GM23338 (cell line): ENCODE measurements around the gene CLEC4G. TPM values are rescaled to one million over a fixed set of nuclear protein-coding genes. Genes with fewer than 3 reads are reported as not detected.

ENCODE experiments used
- ATAC-seq: fragments of 200-7000 bp; cut with Tn5 transposase; 3 replicates; pipeline ENCODE4 v1.9.1; 2020
- DNase-seq: peaks from one replicate; pipeline ENCODE4 v3.0.0-alpha.2; 2015; ENCODE audit warnings: low spot score
- H2AFZ ChIP-seq: fragments of 200-600 bp; sonication (generic); 2 replicates; pipeline ENCODE4 v1.8.0; 2016; ENCODE audit warnings: antibody characterized with exemption, mild to moderate bottlenecking, moderate library complexity
- H3F3A ChIP-seq: fragments of 200-600 bp; sonication (generic); replicated peaks from 2 replicates; pipeline ENCODE4 v1.8.0; 2017; ENCODE audit warnings: antibody characterized with exemption, mixed run types, low read depth
- H3K27ac ChIP-seq: fragments of 200-600 bp; sonication (generic); 2 replicates; pipeline ENCODE4 v1.6.1; 2016; ENCODE audit warnings: low read depth
- H3K27me3 ChIP-seq: fragments of 200-600 bp; sonication (generic); 2 replicates; pipeline ENCODE4 v1.8.0; 2016; ENCODE audit warnings: mild to moderate bottlenecking, mixed run types, moderate library complexity; ENCODE audit not compliant: insufficient read depth
- H3K36me3 ChIP-seq: fragments of 200-600 bp; sonication (generic); 2 replicates; pipeline ENCODE4 v1.8.0; 2016; ENCODE audit warnings: mild to moderate bottlenecking; ENCODE audit not compliant: insufficient read depth
- H3K4me1 ChIP-seq: fragments of 200-600 bp; sonication (generic); 2 replicates; pipeline ENCODE4 v1.8.0; 2016; ENCODE audit warnings: mild to moderate bottlenecking, moderate library complexity; ENCODE audit not compliant: insufficient read depth
- H3K4me2 ChIP-seq: fragments of 200-600 bp; sonication (generic); 2 replicates; pipeline ENCODE4 v1.7.1; 2017; ENCODE audit warnings: mixed run types
- H3K4me3 ChIP-seq: fragments of 200-600 bp; sonication (generic); 2 replicates; pipeline ENCODE4 v1.6.1; 2016; ENCODE audit warnings: mixed run types
- H3K79me2 ChIP-seq: fragments of 200-600 bp; sonication (generic); replicated peaks from 2 replicates; pipeline ENCODE4 v1.8.0; 2017; ENCODE audit warnings: mild to moderate bottlenecking; ENCODE audit not compliant: insufficient read depth
- H3K9me2 ChIP-seq: fragments of 200-600 bp; sonication (generic); 2 replicates; pipeline ENCODE4 v1.8.0; 2017; ENCODE audit not compliant: insufficient read depth
- H4K20me1 ChIP-seq: fragments of 200-600 bp; sonication (generic); replicated peaks from 2 replicates; pipeline ENCODE4 v1.8.0; 2017; ENCODE audit warnings: mild to moderate bottlenecking; ENCODE audit not compliant: insufficient read depth
- H3K27ac Mint-ChIP-seq: 2 replicates; pipeline ENCODE4 v1.8.0; 2020; ENCODE audit warnings: inconsistent platforms, mild to moderate bottlenecking, moderate library complexity, mixed read lengths
- H3K27me3 Mint-ChIP-seq: 3 replicates; pipeline ENCODE4 v1.8.0; 2022; ENCODE audit warnings: low read depth, mild to moderate bottlenecking, moderate library complexity, mixed read lengths, inconsistent platforms; ENCODE audit not compliant: insufficient read depth, poor library complexity
- H3K36me3 Mint-ChIP-seq: 3 replicates; pipeline ENCODE4 v1.8.0; 2021; ENCODE audit warnings: low read depth, mild to moderate bottlenecking, inconsistent platforms, moderate library complexity, mixed read lengths
- H3K4me1 Mint-ChIP-seq: 3 replicates; pipeline ENCODE4 v1.8.0; 2020; ENCODE audit warnings: mild to moderate bottlenecking, inconsistent platforms, mixed read lengths
- H3K4me3 Mint-ChIP-seq: 3 replicates; pipeline ENCODE4 v1.8.0; 2021; ENCODE audit warnings: moderate library complexity, mild to moderate bottlenecking, inconsistent platforms, mixed read lengths
- H3K9me3 Mint-ChIP-seq: 3 replicates; pipeline ENCODE4 v1.8.0; 2020; ENCODE audit warnings: moderate library complexity, mild to moderate bottlenecking, inconsistent platforms, mixed read lengths
- CTCF ChIP-seq, 2 experiments: fragments of 200-600 bp in 1 of 2; sonication (generic) in 1 of 2; conservative IDR thresholded peaks; 2 replicates each; pipeline versions ENCODE4 v1.5.1 to v1.6.1; 2016 to 2017; ENCODE audit warnings: antibody characterized with exemption in 2 of 2, low read depth in 2 of 2, mild to moderate bottlenecking in 2 of 2, moderate library complexity in 1 of 2
- EZH2 ChIP-seq: fragments of 200-600 bp; sonication (generic); IDR thresholded peaks from one replicate; pipeline ENCODE4 v1.8.0; 2017; ENCODE audit warnings: antibody characterized with exemption, mild to moderate bottlenecking, low read depth; ENCODE audit not compliant: unreplicated experiment
- ZNF114 ChIP-seq: fragments of 250-450 bp; sonication (Bioruptor Pico); IDR thresholded peaks from 2 replicates; pipeline ENCODE4 v1.5.0; 2020; ENCODE audit warnings: mild to moderate bottlenecking, moderate library complexity
- polyA plus RNA-seq: library from polyadenylated mRNA; unstranded; fragments of >200 nt; fragmentation: Nextera tagmentation; extraction: Ambion mirVana; gene quantifications from 2 replicates; pipeline ENCODE4 v1.2.1, GENCODE V29; 2016
- total RNA-seq: library from RNA; depleted of rRNA; stranded (reverse); fragments of >200 nt; shearing (Covaris generic); gene quantifications from 2 replicates; pipeline ENCODE4 v1.2.3, GENCODE V29; 2014
- TF ChIP-seq, protein P1 (sequence below): fragments of 250-450 bp; sonication (Bioruptor Pico); IDR thresholded peaks from 2 replicates; pipeline ENCODE4 v1.5.0; 2020; ENCODE audit warnings: mild to moderate bottlenecking, moderate library complexity

Gene CLEC4G
- total and polyA plus RNA-seq, 2 experiments from 2014 or later: 0.52 to 0.65 TPM

- Histone ChIP-seq H3K4me2 (peak overlapping the region; percentile 85), H3K27me3 (peaks cover 56% of the 10 kb centered on the region), H3K4me3 (peak overlapping the region; percentile 66), H4K20me1 (no peaks in the 10 kb centered on the region), H2AFZ (peak overlapping the region; percentile 94), H3K79me2 (no peaks in the 10 kb centered on the region), H3K27ac (no peak overlapping the region), H3K4me1 (peaks cover 5% of the 10 kb centered on the region; the same call in 1 of the 2 replicates), H3K36me3 (no peaks in the 10 kb centered on the region), H3F3A (no peaks in the 10 kb centered on the region), H3K9me2 (no peaks in the 10 kb centered on the region)
- H3K36me3 Mint-ChIP-seq: no peaks in the 10 kb centered on the region
- H3K27ac Mint-ChIP-seq: no peak overlapping the region
- TF ChIP-seq ZNF114 (CRISPR knock-in tag) (no peak), EZH2 (peak; percentile 16), CTCF (conservative IDR thresholded peaks at IDR 0.05; ENCODE audit: low read depth in 2 of 2) (no peak)
- TF ChIP-seq, protein P1, sequence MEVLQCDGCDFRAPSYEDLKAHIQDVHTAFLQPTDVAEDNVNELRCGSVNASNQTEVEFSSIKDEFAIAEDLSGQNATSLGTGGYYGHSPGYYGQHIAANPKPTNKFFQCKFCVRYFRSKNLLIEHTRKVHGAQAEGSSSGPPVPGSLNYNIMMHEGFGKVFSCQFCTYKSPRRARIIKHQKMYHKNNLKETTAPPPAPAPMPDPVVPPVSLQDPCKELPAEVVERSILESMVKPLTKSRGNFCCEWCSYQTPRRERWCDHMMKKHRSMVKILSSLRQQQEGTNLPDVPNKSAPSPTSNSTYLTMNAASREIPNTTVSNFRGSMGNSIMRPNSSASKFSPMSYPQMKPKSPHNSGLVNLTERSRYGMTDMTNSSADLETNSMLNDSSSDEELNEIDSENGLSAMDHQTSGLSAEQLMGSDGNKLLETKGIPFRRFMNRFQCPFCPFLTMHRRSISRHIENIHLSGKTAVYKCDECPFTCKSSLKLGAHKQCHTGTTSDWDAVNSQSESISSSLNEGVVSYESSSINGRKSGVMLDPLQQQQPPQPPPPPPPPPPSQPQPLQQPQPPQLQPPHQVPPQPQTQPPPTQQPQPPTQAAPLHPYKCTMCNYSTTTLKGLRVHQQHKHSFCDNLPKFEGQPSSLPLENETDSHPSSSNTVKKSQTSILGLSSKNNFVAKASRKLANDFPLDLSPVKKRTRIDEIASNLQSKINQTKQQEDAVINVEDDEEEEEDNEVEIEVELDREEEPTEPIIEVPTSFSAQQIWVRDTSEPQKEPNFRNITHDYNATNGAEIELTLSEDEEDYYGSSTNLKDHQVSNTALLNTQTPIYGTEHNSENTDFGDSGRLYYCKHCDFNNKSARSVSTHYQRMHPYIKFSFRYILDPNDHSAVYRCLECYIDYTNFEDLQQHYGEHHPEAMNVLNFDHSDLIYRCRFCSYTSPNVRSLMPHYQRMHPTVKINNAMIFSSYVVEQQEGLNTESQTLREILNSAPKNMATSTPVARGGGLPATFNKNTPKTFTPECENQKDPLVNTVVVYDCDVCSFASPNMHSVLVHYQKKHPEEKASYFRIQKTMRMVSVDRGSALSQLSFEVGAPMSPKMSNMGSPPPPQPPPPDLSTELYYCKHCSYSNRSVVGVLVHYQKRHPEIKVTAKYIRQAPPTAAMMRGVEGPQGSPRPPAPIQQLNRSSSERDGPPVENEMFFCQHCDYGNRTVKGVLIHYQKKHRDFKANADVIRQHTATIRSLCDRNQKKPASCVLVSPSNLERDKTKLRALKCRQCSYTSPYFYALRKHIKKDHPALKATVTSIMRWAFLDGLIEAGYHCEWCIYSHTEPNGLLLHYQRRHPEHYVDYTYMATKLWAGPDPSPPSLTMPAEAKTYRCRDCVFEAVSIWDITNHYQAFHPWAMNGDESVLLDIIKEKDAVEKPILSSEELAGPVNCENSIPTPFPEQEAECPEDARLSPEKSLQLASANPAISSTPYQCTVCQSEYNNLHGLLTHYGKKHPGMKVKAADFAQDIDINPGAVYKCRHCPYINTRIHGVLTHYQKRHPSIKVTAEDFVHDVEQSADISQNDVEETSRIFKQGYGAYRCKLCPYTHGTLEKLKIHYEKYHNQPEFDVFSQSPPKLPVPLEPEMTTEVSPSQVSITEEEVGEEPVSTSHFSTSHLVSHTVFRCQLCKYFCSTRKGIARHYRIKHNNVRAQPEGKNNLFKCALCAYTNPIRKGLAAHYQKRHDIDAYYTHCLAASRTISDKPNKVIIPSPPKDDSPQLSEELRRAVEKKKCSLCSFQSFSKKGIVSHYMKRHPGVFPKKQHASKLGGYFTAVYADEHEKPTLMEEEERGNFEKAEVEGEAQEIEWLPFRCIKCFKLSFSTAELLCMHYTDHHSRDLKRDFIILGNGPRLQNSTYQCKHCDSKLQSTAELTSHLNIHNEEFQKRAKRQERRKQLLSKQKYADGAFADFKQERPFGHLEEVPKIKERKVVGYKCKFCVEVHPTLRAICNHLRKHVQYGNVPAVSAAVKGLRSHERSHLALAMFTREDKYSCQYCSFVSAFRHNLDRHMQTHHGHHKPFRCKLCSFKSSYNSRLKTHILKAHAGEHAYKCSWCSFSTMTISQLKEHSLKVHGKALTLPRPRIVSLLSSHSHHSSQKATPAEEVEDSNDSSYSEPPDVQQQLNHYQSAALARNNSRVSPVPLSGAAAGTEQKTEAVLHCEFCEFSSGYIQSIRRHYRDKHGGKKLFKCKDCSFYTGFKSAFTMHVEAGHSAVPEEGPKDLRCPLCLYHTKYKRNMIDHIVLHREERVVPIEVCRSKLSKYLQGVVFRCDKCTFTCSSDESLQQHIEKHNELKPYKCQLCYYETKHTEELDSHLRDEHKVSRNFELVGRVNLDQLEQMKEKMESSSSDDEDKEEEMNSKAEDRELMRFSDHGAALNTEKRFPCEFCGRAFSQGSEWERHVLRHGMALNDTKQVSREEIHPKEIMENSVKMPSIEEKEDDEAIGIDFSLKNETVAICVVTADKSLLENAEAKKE (CRISPR knock-in tag): no peak
- peaks cover 43% of the 10 kb centered on the region for H3K27me3 Mint-ChIP-seq
- H3K4me3 Mint-ChIP-seq: peak overlapping the region; percentile 74
- H3K9me3 Mint-ChIP-seq: no peaks in the 10 kb centered on the region; the same call in 2 of the 3 replicates
- peaks cover 14% of the 10 kb centered on the region for H3K4me1 Mint-ChIP-seq
- DNase-seq (peak; percentile 80), ATAC-seq (peak; percentile 78)
These were observed 2.1 kb downstream of the CLEC4G start for GRCh38 chr19:7729831-7730285.
